GM21447 (cell line): Measurements from ENCODE around the gene ATP2C2.

Source experiments
- ATAC-seq: cut with Tn5 transposase; IDR thresholded peaks from one replicate; pipeline ENCODE4 v1.9.1; 2021; ENCODE audit not compliant: unreplicated experiment

The ATP2C2 gene

DNA sequence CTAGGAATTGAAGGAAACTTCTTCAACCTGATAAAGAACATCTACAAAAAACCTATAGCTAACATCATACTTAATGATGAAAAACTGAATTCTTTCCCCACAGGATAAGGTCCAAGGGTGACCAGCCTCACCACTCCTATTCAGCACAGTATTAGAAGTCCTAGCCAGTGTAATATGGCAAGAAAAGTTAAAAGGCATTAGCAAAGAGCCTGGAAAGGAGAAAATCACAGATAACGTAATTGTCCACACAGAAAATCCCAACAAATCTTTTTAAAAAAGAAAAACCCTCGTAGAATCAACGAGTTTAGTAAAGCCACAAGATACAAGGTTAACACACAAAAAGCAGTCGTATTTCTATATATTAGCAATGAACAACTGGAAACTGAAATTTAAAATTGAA lies 98.4 kb downstream of the ATP2C2 start:
- no peak for ATAC-seq

DNA sequence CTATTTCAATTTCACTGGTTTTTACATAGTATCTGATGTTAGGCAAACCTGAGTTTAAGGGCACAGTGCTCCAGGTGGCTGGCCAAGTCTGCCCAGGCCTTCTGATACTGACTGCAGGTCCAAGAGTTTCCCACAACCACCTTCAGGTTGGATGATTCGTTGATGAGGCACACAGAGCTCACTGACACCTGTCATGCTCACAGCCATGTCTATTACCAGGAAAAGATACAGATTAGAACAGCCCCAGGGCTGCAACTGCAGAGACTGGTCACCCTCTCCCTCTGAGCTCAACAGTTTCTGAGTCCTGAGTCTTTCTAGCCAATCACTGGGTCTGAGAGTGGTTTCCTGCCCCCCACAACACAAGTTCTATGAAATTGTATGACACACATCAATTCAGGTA lies 98.9 kb downstream of the ATP2C2 start:
- no peak for ATAC-seq

DNA sequence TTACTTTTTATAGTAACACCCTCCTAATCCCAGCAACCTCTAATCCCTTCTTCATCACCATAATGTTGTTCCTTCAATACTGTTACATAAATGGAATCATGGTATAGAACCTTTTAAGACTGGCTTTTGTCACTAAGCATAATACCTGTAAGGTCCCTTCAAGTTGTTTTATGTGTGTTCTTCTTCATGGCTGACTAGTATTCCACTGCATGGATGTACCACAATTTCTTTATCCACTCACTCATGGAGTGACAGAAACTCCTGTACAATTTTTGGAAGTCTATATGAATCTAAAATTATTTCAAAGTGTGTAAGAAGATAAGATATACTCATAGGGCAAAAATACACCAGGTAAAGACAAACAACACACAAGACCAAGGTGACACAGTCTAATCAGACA lies 99.4 kb downstream of the ATP2C2 start:
- ATAC-seq, result no peak

DNA sequence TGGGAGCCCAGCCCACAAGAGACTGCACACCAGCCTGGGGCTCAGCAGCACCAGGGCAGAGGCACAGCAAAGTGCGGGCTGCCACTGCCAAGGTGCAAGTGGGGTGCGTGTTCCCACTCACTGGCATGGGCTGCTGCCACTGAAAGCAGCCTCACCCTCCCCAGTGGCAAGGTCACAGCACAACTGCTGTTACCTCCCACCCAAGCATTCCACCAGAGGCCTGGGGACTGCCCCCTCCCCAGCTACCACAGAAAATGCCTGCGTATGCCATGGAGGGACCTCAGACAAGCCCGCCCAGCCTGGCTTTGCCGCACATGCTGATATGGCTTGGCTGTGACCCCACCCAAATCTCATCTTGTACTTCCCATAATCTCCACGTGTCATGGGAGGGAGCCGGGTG lies 103.0 kb downstream of the ATP2C2 start:
- no peak for ATAC-seq

DNA sequence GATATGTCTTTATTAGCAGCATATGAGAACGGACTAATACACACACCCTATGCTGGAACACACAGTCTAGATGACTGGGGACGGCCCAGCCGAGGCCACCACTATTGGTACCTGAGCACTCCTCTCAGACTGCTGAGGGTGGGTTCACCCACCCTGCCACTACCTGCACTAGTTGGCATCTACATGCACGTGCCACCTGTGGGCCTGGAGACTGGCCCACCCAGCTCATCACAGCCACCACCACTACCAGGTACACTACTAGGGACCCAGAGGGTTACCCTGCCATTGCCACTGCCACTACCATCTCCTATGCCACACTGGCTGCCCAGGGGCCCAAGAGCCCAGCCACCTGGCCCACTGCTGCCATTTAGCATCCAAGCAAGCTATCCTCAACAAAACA lies 103.6 kb downstream of the ATP2C2 start:
- ATAC-seq, result no peak

DNA sequence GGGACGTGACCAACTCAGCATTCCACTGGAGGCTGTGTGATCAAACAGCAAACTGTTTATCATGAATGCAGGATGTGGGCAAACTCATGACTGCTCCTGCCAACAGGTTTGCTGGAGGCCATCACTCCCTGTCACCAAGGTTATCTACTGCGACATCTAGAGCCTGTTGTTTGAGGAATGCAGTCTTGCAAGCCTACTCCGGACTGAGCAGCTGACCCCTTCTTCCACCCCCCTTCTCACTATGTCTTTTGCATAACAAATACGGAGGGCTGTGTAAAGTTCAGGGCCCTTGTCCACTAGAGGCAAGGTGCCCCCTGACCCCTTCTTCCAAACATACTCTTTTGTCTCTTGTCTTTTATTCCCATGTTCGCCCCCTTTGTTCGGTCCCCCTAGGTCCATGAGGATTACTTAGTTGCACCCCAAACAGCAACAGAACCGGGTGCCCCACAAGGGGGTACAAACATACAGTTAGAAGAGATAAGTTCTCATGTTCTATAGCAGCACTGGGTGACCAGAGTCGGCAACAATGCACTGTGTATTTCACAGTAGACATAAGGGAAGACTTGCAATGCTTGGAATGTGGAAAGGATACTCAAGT lies 107.4 kb downstream of the ATP2C2 start:
- ATAC-seq, result no peak

DNA sequence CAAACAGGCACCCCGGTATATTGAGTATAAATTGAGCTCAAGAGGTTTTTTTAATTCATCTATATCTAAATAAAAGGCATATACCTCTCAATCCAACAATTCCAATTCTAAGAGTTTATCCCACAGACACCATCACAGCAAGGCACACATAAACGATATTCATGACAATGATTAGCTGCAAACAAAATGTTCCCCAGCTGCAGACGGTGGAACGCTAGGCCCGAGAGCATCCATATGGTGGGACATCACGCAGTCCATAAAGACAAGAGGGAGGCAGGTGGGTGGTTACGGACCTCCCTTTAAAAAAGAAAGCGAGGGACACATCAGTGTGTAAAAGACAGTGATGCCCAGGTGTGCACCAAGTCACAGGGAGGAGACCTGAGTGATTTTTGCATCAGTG lies 108.1 kb downstream of the ATP2C2 start:
- no peak for ATAC-seq

DNA sequence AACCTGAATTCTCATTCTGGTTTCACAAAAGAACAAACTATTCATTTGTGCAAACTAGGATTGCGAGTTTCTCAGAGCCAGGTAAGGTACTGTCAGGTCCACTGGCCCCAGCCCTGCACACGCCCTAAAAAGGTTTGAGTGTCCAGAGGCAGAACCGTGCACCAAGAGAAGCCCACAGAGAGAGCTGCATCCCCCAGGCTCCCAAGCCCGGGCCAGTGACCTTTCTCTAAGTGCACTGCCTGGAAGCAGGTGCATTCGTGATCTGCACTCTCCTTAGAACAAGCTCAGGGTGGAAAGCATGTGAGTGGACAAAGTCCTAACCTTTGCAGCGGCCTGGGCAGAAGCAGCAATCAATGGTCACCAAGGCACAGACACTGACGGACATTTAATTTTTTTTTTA lies 109.3 kb downstream of the ATP2C2 start:
- no peak for ATAC-seq

DNA sequence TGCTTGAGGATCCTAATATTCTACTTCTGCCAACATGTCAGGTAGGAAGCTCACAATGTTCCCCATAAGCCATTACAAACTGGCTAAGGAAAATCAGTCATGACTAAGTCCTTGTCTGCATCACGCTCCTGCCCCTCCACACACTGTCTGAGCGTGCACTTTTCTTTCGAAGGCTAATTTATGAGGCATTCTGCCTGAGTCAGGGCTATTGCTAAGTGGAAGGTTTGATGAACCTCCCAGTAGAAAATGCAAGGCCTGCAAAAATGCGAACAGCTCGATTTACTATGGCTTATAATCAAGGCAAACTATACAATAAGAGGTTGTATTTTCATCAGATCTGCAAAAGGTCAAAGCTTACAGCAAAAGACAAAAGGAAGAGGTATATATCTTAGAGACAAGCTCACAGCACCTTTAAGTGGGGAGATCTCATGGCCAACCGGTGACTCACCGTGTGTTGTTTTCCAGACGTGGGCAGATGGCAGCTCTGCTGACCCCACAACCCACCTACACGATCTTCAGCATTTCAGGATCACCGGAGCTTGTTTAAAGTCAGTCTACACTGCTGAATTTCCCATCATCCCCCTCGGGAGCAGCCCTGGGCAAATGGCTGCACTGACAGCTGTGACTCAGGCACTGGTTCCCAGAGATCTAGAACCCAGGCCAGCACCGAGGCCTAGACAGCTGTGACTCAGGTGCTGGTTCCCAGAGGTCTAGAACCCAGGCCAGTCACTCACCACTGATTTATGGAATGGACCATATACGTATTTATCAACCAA lies 110.0 kb downstream of the ATP2C2 start:
- no peak for ATAC-seq

DNA sequence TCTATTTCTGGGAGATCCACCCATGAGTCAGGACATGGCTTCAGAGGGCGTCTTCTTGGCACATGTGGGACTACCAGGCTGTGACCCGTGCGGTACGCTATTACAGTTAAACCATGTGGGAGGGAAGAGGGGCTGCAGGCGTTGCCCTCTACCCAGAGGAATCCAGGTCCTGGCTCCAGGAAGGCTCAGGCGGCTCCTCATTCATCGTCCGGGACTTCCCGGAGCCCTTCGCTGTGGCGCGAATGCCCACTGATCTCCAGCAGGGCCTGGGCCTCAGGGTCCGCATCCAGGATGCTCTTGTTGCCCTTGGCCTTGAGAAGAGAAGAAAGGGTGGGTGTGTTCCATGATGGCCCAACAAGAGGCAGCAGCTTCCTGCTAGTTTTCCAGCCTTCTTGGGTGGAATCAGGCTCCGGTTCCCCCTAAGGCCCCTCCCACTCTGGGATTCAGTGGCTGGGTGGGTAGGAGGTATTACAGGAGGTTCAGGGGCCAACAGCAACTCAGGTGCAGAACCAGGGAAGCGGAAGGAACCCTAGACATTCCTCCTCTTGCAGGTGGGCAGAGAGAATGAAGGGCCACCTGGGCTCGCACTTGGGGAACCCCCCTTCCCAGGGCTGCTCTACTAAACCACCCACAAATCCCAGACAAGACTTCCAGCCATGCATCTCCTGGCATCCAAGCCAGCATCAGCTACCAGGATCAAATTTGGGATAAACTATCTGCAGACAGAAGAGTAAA lies 111.5 kb downstream of the ATP2C2 start:
- ATAC-seq, result no peak

DNA sequence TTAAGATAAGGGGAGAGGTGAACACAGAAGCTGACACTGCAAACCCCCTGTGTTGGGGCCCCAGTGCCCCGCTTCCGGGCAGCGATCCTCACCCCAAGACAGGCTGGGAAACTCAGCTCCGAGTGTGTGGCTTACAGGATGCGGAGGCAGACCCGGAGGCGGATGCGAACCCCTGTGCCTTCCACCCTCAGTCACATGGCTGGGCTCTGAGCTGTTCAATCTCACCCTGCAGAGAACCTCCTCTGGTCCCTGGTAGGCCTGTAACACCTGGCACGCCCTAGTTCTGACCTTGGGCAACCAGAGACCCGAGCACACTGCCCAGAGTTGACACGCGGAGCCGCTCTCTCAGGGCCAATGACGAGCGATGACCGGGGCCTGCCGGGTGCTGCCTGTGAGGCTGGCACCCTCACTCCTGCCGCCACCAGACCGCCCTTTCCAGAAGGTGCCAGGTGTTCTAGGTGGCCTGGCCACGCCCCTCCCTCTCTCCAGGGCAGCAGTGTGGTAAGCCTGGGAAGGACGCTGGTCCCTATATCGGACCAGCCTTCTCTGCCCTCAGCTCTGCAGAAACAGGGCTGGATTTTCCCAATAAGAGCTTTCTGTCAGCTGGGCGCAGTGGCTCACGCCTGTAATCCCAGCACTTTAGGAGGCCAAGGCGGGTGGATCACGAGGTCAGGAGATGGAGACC lies 112.9 kb downstream of the ATP2C2 start:
- ATAC-seq, result no peak

DNA sequence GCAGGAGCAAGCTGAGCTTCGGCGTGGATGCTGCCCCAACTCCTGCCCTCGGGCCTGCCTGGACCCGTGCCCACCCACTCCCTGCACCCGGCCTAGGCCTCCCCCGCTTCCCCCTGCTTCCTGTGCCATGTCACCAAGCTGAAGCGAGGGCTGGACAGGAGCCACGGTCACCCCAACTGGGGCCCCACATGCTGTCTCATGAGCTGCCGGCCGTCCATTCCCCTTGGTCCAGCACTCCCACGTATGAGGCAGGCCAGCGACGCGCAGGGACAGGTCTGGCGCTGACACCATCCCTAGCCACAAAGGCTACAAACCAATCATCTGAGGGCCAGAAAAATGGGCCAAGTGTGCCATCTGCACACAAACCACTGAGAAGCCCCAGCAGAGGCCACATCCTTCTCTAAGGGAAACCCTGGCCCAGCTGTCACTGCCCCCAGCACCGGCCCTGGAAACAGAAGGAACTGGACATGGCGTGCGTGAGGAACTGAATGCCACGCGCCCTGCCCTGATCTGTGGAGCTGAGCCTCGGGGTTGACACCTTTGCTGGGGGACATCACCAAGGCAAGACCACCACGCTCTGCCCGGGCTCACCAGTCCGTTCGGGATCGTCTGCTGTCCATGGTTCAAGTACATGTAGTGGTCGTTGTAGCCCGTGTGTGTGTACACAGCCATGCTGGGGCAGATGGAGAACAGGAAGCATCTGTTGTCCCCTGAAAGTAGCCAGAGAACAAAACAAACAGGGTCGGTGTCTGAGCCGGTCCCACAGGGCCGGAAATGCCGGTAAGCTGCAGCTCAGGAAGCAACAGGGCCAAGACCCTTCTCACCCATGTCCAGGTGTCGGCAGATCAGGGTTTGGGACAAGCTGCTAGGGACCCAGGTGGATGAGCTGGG lies 113.9 kb downstream of the ATP2C2 start:
- no peak for ATAC-seq

DNA sequence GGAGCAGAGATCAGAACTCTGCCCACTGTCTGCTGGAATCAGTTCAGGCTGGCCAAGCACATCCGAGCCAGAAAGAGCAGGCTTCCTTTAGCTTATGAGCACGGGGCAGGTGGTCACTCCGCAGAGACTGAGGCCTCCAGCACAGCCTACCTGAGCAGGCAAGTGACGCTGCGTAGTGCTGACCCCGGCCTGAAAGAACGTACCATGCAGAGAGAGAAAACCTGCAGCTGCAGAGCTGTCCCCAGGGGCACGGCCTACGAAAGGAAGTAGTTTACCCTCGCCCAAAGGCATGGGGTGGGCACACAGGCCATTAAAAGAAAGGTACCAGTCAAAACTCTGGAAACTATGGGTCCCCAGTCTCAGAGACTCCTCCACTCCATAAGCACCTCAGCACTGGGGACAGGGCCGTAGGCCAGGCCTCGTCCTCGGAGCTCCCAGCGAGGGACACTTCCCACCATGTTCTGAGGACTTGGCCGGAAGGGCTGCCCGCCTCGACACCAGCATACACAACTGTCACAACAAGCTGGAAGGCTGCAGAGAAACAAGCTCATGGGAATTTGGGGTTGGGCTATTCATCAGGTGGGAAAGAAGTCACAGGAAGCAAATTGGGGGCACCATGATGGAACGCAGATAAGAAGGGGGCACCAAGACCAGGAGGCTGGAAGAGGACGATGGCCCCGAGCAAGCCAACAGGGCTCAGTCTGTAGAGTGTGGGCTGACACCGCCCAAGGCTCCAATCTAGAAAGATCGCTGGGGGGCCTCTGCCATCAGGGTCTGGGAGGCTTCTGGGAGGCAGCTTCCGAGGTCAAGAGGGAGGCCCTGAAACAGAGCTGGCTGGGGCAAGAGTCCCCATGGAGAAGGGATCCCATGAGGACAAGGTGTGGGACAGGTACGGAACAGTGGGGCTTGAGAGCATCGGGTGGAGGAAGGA lies 114.9 kb downstream of the ATP2C2 start:
- no peak for ATAC-seq

DNA sequence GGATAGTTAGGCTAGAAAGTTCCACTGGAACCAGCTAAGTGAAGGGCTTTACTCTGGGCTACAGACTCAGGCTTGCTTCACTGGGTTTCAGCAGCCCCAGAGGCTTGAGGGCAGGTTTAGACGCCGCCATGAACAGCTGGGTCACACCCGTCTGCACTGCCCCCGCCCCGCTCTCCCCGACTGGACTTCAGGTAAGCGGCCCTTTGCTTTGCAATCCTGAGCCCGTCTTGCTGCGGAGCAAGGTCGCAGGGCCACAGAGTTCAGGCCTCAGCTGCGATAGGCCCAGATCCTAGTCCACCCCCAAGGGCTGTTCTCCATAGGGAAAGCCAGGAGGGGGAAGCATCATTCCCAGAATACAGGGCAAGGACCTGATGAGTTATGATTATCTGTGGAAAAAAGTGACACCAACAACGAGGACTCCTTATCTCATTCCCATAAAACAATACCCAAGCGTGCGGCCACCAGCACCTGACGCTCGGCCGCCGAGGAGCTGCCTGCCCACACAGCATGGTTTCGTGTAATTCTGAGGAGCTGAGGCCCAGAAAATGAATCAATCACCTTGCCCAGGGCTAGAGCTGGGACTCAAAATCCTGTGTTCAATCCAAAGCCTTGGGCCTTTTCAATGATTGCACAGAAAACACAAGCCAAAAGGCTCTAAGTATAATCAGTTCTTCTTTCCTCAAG lies 115.7 kb downstream of the ATP2C2 start:
- ATAC-seq, result no peak

DNA sequence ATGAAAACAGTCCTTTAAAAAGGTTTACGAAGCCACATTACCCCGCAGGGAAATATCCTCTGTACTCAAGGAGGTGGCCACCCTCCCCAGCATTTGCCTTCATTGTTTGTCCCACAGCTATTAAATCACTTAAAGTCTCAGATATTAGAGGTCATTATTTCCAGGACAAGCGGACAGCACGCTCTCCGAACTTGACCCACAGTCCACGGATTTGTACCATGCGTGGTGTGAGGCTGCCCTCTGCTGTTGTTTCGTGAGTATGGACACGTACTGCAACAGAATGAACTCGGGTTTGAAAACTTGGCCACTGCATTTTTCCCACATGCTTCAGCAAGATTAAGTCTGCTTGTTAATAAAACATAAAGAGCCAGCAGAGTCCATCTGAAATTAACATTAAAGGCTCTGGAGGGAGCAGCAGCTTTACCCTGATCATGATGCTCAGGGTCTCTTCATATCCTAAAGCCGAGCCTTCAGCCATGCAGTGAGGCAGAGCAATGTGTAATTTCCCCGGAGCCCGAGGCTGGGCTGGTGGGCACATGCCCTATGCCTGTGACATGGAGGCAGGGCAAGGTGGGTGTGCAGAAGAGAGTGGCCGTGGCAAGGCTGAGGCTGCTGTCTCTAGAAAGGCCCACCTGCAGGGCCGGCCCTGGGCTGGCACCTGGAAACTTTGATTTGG lies 116.4 kb downstream of the ATP2C2 start:
- no peak for ATAC-seq

DNA sequence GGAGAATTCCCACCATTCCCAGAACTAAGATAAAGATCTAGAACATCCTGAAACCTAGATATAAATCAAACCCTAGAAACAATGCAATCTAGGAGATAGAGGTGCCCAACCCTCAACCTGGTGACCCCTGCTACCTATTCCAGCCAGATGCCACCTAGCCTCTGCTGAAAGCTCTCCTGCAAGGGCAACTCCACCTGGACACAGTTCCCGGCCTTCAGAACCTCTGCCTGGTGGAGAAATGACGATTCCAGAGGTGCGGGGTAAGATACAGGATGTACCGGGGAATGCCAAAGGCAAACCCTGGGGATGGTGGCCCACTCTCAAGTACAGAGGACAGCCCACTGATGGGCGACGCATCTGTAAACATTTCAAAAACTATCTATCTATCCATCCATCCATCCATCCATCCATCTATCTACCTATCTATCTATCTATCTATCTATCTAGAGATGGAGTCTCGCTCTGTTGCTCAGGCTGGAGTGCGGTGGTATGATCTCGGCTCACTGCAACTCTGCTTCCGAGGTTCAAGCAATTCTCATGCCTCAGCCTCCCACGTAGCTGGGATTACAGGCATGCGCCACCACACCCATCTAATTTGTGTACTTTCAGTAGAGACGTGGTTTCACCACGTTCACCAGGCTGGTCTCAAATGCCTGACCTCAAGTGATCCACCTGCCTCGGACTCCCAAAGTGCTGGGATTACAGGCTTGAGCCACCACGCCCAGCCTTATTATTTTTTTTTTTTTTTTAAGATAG lies 117.1 kb downstream of the ATP2C2 start:
- no peak for ATAC-seq

DNA sequence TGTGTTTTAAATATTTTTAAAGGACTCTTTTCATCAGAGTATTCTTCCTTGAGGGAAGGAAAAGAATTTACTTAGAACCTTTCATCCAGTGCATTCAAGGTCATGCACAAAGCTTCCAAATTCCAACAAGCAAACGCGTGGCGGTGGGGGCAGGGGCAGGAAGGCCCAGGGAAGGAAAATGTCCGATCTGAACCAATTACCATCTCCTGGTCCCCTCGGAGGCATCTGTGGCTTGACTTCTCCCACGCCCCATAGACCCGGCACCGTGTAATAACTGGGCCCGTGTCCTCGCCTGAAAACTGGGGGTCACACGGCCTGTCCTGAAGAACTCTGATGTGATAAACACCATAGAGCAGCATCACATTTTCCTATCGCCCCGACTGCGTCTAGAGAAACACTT lies 117.8 kb downstream of the ATP2C2 start:
- no peak for ATAC-seq
